GM23248 (cell line): Measurements from ENCODE around the gene PLPP7.

ENCODE experiments used
- EZH2 ChIP-seq: fragments of 200-600 bp; sonication (generic); IDR thresholded peaks from 2 replicates; pipeline ENCODE4 v1.6.1; 2018; ENCODE audit warnings: antibody characterized with exemption, mild to moderate bottlenecking; ENCODE audit not compliant: insufficient read depth, poor library complexity, severe bottlenecking
- EZH2phosphoT487 ChIP-seq: fragments of 200-600 bp; sonication (generic); IDR thresholded peaks from 2 replicates; pipeline ENCODE4 v1.6.1; 2018; ENCODE audit warnings: antibody characterized with exemption, moderate library complexity, mild to moderate bottlenecking, low read depth; ENCODE audit not compliant: insufficient read depth

- TF ChIP-seq EZH2phosphoT487 (no peak), EZH2 (no peak)
Measured at GRCh38 chr9:131258698-131259431, 30.7 kb upstream of the PLPP7 start.
